Inferior parietal cortex (tissue), 1 donor: ENCODE data around the gene SYNJ2.

Experiments
- DNase-seq: peaks from one replicate; pipeline ENCODE4 v3.0.0-alpha.2; 2016; ENCODE audit errors: extremely low spot score

The SYNJ2 gene

GRCh38 chr6:158076548-158076947 lies 94.9 kb downstream of the SYNJ2 start:
- no peak for DNase-seq

GRCh38 chr6:158077676-158078075 lies 96.0 kb downstream of the SYNJ2 start:
- no peak for DNase-seq

GRCh38 chr6:158078320-158078719 lies 96.7 kb downstream of the SYNJ2 start:
- no peak for DNase-seq

GRCh38 chr6:158080849-158081656 lies 99.4 kb downstream of the SYNJ2 start:
- DNase-seq, result no peak

GRCh38 chr6:158081657-158081935 lies 99.9 kb downstream of the SYNJ2 start:
- DNase-seq, result no peak

- DNase-seq, result no peak
Observed at GRCh38 chr6:158083455-158084325, 102.0 kb downstream of the SYNJ2 start.

GRCh38 chr6:158085261-158086053 lies 103.8 kb downstream of the SYNJ2 start:
- DNase-seq, result no peak

GRCh38 chr6:158086054-158086503 lies 104.4 kb downstream of the SYNJ2 start:
- DNase-seq, result no peak

- DNase-seq, result no peak
Observed at GRCh38 chr6:158086504-158087223, 105.0 kb downstream of the SYNJ2 start.

GRCh38 chr6:158087224-158087867 lies 105.7 kb downstream of the SYNJ2 start:
- DNase-seq, result no peak

GRCh38 chr6:158092806-158093205 lies 111.1 kb downstream of the SYNJ2 start:
- no peak for DNase-seq

GRCh38 chr6:158095031-158095430 lies 113.4 kb downstream of the SYNJ2 start:
- no peak for DNase-seq

GRCh38 chr6:158095671-158096070 lies 114.0 kb downstream of the SYNJ2 start:
- no peak for DNase-seq

- DNase-seq, result no peak
Observed at GRCh38 chr6:158103228-158103627, 121.6 kb downstream of the SYNJ2 start.

GRCh38 chr6:158104696-158105095 lies 123.0 kb downstream of the SYNJ2 start:
- no peak for DNase-seq

GRCh38 chr6:158109748-158110147 lies 128.1 kb downstream of the SYNJ2 start:
- DNase-seq, result no peak

GRCh38 chr6:158110986-158111385 lies 129.3 kb downstream of the SYNJ2 start:
- no peak for DNase-seq

GRCh38 chr6:158111987-158112386 lies 130.3 kb downstream of the SYNJ2 start:
- no peak for DNase-seq

GRCh38 chr6:158113802-158114201 lies 132.1 kb downstream of the SYNJ2 start:
- DNase-seq, result no peak

- no peak for DNase-seq
Observed at GRCh38 chr6:158115102-158115501, 133.4 kb downstream of the SYNJ2 start.

- no peak for DNase-seq
Observed at GRCh38 chr6:158115508-158115907, 133.8 kb downstream of the SYNJ2 start.
